BJ (cell line): ENCODE measurements around the gene TTC39A. TPM values are rescaled to one million over a fixed set of nuclear protein-coding genes. Genes with fewer than 3 reads are reported as not detected.

Experiments used
- CTCF ChIA-PET: fragments of 350-600 bp; formaldehyde crosslinking; extraction: SDS; loops from one replicate; lab custom pipeline; 2021; ENCODE audit warnings: antibody characterized with exemption, inconsistent platforms; lab: Yijun Ruan, JAX
- POLR2A ChIA-PET: fragments of 300-600 bp; sonication (Branson Sonifier 250); formaldehyde crosslinking; extraction: SDS; loops from one replicate; lab custom pipeline; 2021; ENCODE audit warnings: antibody characterized with exemption; lab: Charles Lee
- DNase-seq: peaks from one replicate; pipeline ENCODE4 v3.0.0-alpha.2; 2011; ENCODE audit warnings: low read depth
- H3K27me3 ChIP-seq: 2 replicates; pipeline ENCODE4 v1.6.0; 2011; ENCODE audit warnings: low read length; ENCODE audit not compliant: control insufficient read depth, insufficient read depth
- H3K36me3 ChIP-seq: 2 replicates; pipeline ENCODE4 v1.5.1; 2011; ENCODE audit warnings: low read length; ENCODE audit not compliant: control insufficient read depth, insufficient read depth
- H3K4me3 ChIP-seq: 2 replicates; pipeline ENCODE4 v1.5.1; 2011; ENCODE audit warnings: low read depth, mild to moderate bottlenecking, control low read depth, low read length
- CTCF ChIP-seq: IDR thresholded peaks from 2 replicates; pipeline ENCODE4 v1.5.1; 2011; ENCODE audit warnings: low read depth, mild to moderate bottlenecking, control low read depth, inconsistent platforms, low read length, moderate library complexity; ENCODE audit not compliant: insufficient read depth
- polyA plus RNA-seq: library from polyadenylated mRNA; depleted of rRNA; stranded (reverse); fragments of >200 nt; gene quantifications from 2 replicates; pipeline ENCODE4 v1.2.3, GENCODE V29; 2011

TTC39A gene
- polyA plus RNA-seq, 1 experiment: 0.43 TPM

DNA sequence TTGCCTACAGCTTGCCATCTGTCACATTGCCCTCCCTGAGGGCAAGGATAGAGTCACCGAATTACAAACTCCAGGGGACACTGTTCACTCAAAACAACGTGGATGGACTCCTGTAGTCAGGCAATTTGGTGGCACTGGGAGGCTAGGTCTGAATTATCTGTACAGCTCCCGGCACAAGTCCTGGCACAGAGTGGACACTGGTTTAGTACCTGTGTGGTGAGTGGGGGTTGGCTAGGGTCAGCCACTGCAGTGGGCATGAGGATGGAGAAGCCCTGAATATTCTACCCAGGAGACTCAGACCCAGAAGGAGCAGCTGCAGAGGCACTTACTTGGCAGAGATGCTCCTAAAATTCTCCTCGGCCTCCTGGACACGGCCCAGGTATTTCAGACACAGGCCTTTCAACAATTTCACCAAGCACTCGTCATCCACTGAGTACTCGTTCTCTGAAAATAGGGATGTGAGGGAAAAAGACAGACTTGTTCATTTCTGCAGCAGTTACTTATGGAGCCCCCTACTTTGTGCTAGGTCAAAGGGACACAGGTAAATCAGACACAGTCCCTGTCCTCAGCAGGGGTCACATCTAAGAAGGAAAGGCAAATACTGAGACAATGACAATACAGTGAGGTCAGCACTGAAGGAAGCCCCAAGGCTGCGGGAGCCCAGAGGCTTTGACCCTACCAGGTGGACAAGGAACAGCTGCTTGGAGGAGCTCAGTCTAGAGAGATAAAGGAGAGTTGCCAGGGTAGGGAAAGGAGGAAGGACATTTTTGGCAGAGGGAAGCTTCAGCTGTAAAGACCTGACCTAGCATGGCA lies 40.5 kb downstream of the TTC39A start:
- POLR2A ChIA-PET: no interaction called here
- no peak for TF ChIP-seq CTCF
- no peaks in the 10 kb centered on the region for H3K27me3 ChIP-seq
- H3K4me3 ChIP-seq: no peak overlapping the region
- DNase-seq: no peak
- CTCF ChIA-PET: interaction anchor here (1.1 kb wide), 1 partner anchor 13 kb away, joined by 3 read pairs; no protein-coding TSS in a partner anchor
- peaks cover 1% of the 10 kb centered on the region; the same call in 1 of the 2 replicates for H3K36me3 ChIP-seq

DNA sequence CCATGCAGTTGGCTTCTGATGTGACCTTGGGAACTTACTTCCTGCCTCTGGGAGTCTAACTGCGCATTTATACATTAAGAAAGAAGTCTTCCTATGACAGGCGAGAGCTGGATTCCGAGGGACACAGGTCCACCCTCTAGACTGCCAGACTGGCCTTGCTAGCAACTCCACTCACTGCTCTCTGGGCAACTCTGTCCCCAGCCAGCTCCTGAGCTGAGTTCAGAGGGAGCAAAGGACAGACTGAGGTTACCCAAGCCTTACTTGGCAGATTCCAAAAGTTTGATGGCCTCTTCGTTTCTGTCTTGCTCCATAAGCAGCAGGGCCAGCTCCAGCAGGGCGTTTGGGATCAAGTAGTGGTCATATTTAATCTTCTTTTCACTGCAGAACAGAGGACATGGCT lies 41.8 kb downstream of the TTC39A start:
- POLR2A ChIA-PET: interaction anchor here (0.6 kb wide), 1 partner anchor 35 kb away, joined by 3 read pairs; no protein-coding TSS in a partner anchor
- Histone ChIP-seq H3K4me3 (no peak overlapping the region), H3K36me3 (peaks cover 1% of the 10 kb centered on the region; the same call in 1 of the 2 replicates), H3K27me3 (no peaks in the 10 kb centered on the region)
- no peak for TF ChIP-seq CTCF
- no peak for DNase-seq
- CTCF ChIA-PET: interaction anchor here (1.5 to 2.0 kb wide), 3 partner anchors 8 to 99 kb away, joined by 3 to 13 read pairs (median 6); no protein-coding TSS in a partner anchor

DNA sequence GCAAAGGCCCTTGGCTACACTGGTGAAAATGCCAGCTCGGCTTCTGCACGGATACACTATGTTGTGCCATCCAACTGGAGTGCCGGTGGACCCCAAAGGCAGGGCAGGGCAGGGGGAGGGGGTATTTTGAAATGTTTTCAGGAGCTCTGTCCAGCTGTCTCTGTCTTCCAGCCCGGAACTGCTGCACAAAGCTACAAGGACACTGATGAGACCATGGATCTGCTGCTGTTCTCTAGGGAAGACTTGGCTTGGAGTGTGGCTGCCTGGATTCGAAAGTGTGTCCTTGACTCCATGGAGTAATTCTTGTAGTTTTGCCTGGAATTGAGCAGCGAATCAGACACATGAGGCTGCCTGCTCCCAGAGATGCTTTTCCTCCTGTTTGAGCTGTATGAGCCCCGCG lies 42.4 kb downstream of the TTC39A start:
- Histone ChIP-seq H3K36me3 (peaks cover 1% of the 10 kb centered on the region; the same call in 1 of the 2 replicates), H3K27me3 (no peaks in the 10 kb centered on the region), H3K4me3 (no peak overlapping the region)
- no peak for DNase-seq
- TF ChIP-seq CTCF: no peak
- ChIA-PET CTCF (interaction anchor here (0.6 to 2.0 kb wide), 4 partner anchors 9 to 340 kb away, joined by 3 to 13 read pairs (median 5); no protein-coding TSS in a partner anchor), POLR2A (no interaction called here)

DNA sequence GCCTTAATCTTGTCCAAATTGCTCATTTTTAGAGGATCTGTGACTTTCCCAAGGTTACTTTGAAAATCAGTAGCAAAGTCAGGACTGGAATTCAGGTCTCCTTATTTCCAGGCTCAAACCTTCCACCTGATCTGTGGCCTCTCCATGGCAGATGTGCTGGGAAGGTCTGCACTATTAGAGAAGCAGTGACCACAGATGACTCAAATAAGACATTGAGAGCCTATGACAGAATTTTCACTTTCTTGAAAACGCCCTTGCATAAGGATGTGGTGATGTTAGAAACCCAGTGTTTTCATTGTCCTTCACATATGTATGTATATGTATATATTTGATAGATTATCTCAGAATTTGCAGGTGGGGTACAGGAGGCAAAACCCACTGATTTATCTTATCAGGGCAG lies 45.3 kb downstream of the TTC39A start:
- ChIA-PET CTCF (no interaction called here), POLR2A (no interaction called here)
- TF ChIP-seq CTCF: no peak
- DNase-seq: no peak
- Histone ChIP-seq H3K27me3 (no peaks in the 10 kb centered on the region), H3K4me3 (no peak overlapping the region), H3K36me3 (peaks cover 1% of the 10 kb centered on the region; the same call in 1 of the 2 replicates)

DNA sequence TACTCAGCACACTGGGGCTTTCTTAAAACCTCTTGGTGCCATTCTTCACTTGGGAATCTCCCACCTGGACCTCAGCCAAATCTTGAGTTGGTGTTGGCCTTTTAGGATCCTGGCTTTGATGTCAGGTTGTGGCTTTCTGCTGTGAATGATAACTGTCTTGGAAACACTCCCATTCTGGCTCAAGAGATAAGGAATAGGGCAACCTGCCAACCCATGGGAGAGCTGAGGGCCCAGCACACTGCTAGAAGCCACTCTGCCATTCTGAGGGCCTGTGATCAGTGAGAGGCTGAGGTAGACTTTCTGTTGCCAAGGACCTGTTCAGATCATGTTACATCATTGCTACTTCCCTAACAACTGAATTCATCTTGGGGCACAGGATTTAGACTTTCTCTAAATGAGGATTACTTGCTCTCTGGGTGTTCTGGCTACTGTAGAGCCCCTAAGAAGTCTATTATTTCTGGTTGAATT lies 45.8 kb downstream of the TTC39A start:
- H3K27me3 ChIP-seq: no peaks in the 10 kb centered on the region
- no peak overlapping the region for H3K4me3 ChIP-seq
- H3K36me3 ChIP-seq: peaks cover 1% of the 10 kb centered on the region; the same call in 1 of the 2 replicates
- CTCF ChIA-PET: no interaction called here
- POLR2A ChIA-PET: no interaction called here
- DNase-seq: no peak
- no peak for TF ChIP-seq CTCF
